ENCODE data around the gene PEX26.

DNA sequence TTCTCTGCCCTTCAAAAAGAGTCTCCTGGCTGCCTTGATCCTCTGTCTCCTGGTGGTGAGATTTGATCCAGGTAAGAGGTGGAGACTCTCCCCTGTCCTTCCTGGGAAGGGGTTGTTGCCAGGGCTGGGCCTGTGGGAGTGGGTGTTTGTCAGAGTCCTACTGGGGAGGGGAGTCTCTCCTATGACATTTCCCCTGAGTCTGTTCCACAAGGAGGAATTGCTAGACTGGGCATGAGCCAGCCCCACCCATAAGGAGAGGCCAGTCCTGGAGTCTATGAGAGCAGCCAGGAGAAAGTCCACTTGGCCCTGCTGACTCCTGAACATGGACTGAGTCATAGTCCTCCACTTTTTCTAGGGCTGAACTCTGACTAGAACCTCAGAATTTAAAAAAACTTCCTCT lies 7.4 kb downstream of the PEX26 start:
- TF ChIP-seq ZNF462 (CRISPR knock-in tag; IDR thresholded peaks at IDR 0.05) (no peak), EZH2 (IDR thresholded peaks at IDR 0.05; ENCODE audit: low read depth, unreplicated experiment) (no peak), EZH2phosphoT487 (IDR thresholded peaks at IDR 0.05; ENCODE audit: unreplicated experiment) (no peak), POLR2AphosphoS5 (IDR thresholded peaks at IDR 0.05; ENCODE audit: low read depth) (no peak), CTCF (conservative IDR thresholded peaks at IDR 0.05; ENCODE audit: low read depth in 2 of 2) (no peak), ETS1 (IDR thresholded peaks at IDR 0.05) (no peak), STAT1 (IDR thresholded peaks at IDR 0.05; ENCODE audit: unreplicated experiment) (no peak), ZNF331 (CRISPR knock-in tag; IDR thresholded peaks at IDR 0.05; ENCODE audit: low read depth) (no peak), CREB1 (CRISPR knock-in tag; IDR thresholded peaks at IDR 0.05; ENCODE audit: low read depth) (no peak), JUNB (IDR thresholded peaks at IDR 0.05; ENCODE audit: unreplicated experiment) (no peak), NANOG (IDR thresholded peaks at IDR 0.05; ENCODE audit: borderline replicate concordance) (no peak)
- TF ChIP-seq, protein P1, sequence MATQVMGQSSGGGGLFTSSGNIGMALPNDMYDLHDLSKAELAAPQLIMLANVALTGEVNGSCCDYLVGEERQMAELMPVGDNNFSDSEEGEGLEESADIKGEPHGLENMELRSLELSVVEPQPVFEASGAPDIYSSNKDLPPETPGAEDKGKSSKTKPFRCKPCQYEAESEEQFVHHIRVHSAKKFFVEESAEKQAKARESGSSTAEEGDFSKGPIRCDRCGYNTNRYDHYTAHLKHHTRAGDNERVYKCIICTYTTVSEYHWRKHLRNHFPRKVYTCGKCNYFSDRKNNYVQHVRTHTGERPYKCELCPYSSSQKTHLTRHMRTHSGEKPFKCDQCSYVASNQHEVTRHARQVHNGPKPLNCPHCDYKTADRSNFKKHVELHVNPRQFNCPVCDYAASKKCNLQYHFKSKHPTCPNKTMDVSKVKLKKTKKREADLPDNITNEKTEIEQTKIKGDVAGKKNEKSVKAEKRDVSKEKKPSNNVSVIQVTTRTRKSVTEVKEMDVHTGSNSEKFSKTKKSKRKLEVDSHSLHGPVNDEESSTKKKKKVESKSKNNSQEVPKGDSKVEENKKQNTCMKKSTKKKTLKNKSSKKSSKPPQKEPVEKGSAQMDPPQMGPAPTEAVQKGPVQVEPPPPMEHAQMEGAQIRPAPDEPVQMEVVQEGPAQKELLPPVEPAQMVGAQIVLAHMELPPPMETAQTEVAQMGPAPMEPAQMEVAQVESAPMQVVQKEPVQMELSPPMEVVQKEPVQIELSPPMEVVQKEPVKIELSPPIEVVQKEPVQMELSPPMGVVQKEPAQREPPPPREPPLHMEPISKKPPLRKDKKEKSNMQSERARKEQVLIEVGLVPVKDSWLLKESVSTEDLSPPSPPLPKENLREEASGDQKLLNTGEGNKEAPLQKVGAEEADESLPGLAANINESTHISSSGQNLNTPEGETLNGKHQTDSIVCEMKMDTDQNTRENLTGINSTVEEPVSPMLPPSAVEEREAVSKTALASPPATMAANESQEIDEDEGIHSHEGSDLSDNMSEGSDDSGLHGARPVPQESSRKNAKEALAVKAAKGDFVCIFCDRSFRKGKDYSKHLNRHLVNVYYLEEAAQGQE (IDR thresholded peaks at IDR 0.05; ENCODE audit: unreplicated experiment) = no peak

Measured in GM23338 (cell line).